SK-N-SH treated with all-trans-retinoic acid at 6 μM for 48 hours (cell line): ENCODE results near the gene MYH9.

Experiments used
- ARNTL ChIP-seq: fragments of 450-650 bp; formaldehyde crosslinking; IDR thresholded peaks from 2 replicates; pipeline ENCODE4 v1.5.0; 2020; ENCODE audit warnings: low read depth, mild to moderate bottlenecking, moderate library complexity, borderline replicate concordance
- ESRRG ChIP-seq: fragments of 250-450 bp; sonication (Bioruptor Pico); IDR thresholded peaks from 2 replicates; pipeline ENCODE4 v1.6.1; 2021; ENCODE audit warnings: mild to moderate bottlenecking
- ISL1 ChIP-seq: fragments of 250-450 bp; sonication (Bioruptor Pico); IDR thresholded peaks from 2 replicates; pipeline ENCODE4 v2.1.2; 2022; ENCODE audit warnings: mild to moderate bottlenecking, moderate library complexity
- OSR1 ChIP-seq: fragments of 250-450 bp; sonication (Bioruptor Pico); IDR thresholded peaks from 2 replicates; pipeline ENCODE4 v1.8.0; 2022; ENCODE audit warnings: moderate library complexity, mild to moderate bottlenecking, inconsistent platforms
- RARB ChIP-seq: fragments of 250-450 bp; sonication (Bioruptor Pico); IDR thresholded peaks from 2 replicates; pipeline ENCODE4 v1.8.0; 2021; ENCODE audit warnings: mild to moderate bottlenecking, moderate library complexity
- TSHZ2 ChIP-seq: fragments of 250-450 bp; sonication (Bioruptor Pico); IDR thresholded peaks from 2 replicates; pipeline ENCODE4 v1.5.0; 2020; ENCODE audit warnings: mild to moderate bottlenecking, moderate library complexity
- ZFP3 ChIP-seq: fragments of 250-450 bp; sonication (Bioruptor Pico); IDR thresholded peaks from 2 replicates; pipeline ENCODE4 v1.5.0; 2020; ENCODE audit warnings: mild to moderate bottlenecking, moderate library complexity
- ZFP30 ChIP-seq: fragments of 450-650 bp; formaldehyde crosslinking; IDR thresholded peaks from 2 replicates; pipeline ENCODE4 v1.5.0; 2022; ENCODE audit warnings: mild to moderate bottlenecking, moderate library complexity
- ZNF565 ChIP-seq: fragments of 450-650 bp; formaldehyde crosslinking; conservative IDR thresholded peaks from 2 replicates; pipeline ENCODE4 v1.5.0; 2020; ENCODE audit warnings: low read depth, mild to moderate bottlenecking, moderate library complexity
- ZNF70 ChIP-seq: fragments of 450-650 bp; formaldehyde crosslinking; IDR thresholded peaks from 2 replicates; pipeline ENCODE4 v1.5.0; 2020; ENCODE audit warnings: mild to moderate bottlenecking, moderate library complexity
- ZNF8 ChIP-seq: fragments of 450-650 bp; formaldehyde crosslinking; IDR thresholded peaks from 2 replicates; pipeline ENCODE4 v1.5.0; 2020; ENCODE audit warnings: mild to moderate bottlenecking, moderate library complexity
- TF ChIP-seq, protein P1 (sequence below): fragments of 250-450 bp; sonication (Bioruptor Pico); IDR thresholded peaks from 2 replicates; pipeline ENCODE4 v1.5.1; 2020; ENCODE audit warnings: low read depth, mild to moderate bottlenecking, moderate library complexity

- TF ChIP-seq ISL1 (CRISPR knock-in tag) (no peak), ZFP30 (no peak), ZNF8 (no peak), OSR1 (CRISPR knock-in tag) (no peak), ZFP3 (CRISPR knock-in tag) (no peak), ZNF565 (no peak), ZNF70 (CRISPR knock-in tag) (no peak), RARB (CRISPR knock-in tag) (no peak), ESRRG (no peak), ARNTL (CRISPR knock-in tag) (no peak), TSHZ2 (no peak)
- TF ChIP-seq, protein P1, sequence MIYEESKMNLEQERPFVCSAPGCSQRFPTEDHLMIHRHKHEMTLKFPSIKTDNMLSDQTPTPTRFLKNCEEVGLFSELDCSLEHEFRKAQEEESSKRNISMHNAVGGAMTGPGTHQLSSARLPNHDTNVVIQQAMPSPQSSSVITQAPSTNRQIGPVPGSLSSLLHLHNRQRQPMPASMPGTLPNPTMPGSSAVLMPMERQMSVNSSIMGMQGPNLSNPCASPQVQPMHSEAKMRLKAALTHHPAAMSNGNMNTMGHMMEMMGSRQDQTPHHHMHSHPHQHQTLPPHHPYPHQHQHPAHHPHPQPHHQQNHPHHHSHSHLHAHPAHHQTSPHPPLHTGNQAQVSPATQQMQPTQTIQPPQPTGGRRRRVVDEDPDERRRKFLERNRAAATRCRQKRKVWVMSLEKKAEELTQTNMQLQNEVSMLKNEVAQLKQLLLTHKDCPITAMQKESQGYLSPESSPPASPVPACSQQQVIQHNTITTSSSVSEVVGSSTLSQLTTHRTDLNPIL: no peak
Measured at GRCh38 chr22:36286096-36286957, 101.4 kb downstream of the MYH9 start.
